CD4-positive, alpha-beta T cell treated with Interferon alpha-2 for 1 hour (primary cell): Measurements from ENCODE around the gene CCN5.
"Not testable (repeated sequence)": the region's sequence is repeated elsewhere in the genome, so short reads cannot be mapped to it uniquely, and the experiment has no call there.

Source experiments
- DNase-seq, 2 donors: peaks; one replicate each; pipeline ENCODE4 v3.0.0-alpha.2; 2020 to 2022

The CCN5 gene

DNA sequence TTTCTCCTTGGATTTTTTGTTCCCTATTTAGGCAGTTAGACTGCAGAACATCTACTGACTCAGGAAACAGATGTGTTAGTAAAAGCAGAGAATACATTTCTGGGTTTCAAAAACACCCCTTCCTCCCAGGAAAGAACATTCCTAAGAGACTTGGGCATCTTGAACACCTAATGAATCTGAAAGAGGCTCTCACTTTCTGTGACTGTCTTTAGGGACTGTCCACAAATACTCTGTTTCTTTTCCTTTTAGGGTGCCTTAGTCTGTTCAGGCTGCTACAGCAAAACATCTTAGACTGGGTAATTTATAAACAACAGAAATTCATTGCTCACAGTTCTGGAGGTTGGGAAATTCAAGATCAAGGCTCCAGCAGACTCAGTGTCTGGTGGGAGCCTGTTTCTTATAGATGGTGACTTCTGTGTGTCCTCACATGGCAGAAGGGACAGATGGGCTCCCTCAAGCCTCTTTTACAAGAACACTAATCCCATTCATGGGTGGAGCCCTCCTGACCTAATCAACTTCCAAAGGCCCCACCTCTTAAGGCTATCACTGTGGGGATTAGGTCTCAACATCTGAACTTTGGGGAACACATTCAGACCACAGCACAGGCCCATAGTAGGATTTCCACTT lies 19.4 kb upstream of the CCN5 start:
- no peak for DNase-seq

DNA sequence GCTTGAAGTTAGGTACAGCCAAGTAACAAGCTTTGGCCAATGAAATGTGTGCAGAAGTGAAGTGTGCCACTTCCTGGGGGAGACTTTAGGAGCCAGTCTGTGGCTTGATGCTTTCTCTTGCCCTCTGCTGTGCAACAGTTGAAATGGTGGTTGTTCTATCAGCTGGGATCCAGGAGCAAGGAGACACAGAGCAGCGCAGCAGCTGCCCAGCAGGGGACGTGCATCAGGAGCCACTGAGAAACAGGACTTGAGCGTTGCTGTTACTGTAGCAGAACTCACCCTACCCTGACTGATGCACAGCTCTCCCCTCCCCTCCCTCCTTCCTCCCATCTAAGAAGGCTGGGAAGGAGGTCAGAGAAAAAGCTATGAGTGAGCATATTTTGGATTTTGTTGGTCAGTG lies 18.9 kb upstream of the CCN5 start:
- no peak for DNase-seq

DNA sequence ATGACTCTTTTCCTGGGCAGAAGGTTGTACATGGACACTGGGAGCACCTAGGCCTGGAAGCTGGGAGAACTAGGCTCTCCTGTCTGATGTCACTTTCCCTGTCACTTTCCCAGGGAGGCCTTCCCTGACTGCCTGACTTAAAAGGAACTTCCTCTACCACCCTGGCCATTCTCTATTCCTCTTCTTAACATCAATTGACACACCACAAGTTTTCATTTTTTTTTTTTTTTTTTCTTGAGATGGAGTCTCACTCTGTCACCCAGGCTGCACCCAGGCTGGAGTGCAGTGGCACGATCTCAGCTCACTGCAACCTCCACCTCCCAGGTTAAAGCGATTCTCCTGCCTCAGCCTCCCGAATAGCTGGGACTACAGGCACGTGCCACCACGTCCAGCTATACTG lies 18.1 kb upstream of the CCN5 start:
- DNase-seq, result not testable (repeated sequence)

DNA sequence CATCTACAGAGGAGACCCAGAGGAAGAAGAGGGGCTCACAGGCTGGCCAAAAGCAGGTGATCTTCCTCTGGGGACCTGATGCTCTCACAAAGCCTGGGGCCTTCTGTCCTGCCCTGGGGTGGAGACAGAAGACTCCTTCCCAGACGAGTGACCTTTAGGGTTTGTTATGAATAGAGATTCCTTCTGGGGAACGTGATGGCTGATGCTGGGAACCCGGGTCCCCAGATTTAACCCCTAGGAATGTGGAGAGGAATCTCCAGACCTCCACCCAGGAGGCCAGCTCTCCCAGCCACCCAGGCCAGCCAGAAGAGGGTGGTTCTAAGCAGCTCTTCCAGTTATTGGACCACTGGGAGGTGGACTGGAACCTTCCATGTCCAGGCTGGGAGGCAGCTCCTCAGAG lies 16.8 kb upstream of the CCN5 start:
- no peak for DNase-seq

DNA sequence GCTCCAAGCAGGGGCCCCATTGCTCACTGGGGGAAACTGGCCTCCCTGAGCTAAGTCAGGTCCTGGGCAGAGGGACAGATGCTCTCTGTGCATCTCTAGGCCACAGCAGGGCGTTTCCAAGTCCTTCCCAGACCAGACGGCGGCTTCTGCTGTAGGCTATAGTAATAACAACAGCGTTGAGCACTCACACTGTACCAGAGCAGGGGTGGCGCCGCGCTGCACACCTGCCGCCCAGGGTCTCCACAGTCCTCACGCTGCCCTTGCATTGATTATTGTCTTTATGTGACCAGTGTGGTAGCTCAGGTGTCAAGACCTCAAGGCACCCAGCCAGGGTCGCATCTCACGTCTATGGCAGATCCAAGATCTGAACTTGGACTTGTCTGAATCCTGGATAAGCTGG lies 14.9 kb upstream of the CCN5 start:
- DNase-seq, result no peak

DNA sequence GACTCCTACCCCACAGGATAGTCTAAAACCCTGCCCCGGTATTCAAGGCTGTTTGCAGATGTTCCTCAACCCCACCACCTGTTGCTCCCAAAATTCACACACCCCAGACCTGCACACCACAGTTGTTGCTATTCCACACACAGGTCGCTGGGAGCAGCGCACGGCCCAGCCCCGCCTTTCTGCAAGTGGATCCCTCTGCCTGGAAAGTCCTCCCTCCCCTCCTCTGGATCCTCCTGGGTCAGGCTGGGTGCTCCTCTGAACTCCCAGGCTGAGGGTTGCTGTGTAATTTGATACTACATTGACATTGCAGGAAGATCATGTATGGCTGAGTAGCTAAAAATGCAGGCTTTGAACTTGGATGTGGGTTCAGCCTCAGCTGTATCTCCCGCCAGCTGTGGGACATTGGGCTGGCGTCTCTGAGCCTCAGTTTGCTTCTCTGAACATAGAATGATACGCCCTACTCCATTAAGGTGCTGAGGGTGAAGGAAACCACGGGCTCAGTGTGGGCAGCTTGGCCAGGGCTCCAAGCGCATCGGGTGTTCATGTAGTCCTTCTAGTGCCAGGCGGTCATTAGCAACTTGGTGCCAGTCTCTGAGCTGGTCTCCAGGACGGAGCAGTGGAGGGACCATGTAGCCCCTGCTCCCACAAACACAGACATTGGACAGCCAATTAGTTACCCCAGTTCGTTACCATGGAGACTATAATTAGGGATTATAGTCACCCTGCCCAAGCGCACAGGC lies 13.9 kb upstream of the CCN5 start:
- DNase-seq, result no peak

DNA sequence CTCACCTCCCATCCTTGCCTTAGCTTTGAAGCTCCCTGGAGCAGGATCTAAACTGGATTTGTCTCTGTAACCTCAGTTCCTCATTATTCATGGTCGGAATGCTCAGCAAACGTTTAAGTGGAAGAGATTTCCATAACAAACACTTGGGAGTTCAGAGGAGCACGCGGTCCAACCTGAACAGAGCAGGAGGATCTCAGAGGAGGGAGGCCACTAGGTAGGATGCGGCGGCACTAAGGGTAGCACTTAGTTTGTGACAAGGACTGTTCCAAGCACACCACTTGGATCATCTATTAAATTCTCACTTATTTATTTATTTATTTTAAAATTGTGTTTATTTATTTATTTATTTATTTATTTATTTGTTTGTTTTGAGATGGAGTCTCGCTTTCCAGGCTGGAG lies 13.3 kb upstream of the CCN5 start:
- DNase-seq, result no peak

DNA sequence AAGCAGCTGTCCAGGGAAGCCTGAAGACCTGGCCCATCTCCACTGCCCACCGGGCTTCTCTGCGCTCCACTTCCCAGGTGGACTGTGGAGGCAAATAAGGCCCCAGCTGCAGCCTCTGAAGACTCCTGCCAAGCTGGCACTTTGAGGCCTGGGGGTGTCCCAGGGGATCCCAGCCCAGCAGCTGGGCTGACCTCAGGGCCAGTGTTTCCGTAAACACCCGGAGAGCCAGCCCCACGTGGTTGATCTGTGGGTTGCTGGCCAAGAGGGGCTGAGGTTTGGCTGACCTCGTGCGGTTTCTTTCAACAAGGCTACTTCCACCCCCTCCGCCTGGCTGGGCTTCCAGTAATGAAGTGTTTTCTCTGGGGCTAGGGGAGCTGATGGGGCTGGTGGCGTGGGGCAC lies 12.4 kb upstream of the CCN5 start:
- no peak for DNase-seq

DNA sequence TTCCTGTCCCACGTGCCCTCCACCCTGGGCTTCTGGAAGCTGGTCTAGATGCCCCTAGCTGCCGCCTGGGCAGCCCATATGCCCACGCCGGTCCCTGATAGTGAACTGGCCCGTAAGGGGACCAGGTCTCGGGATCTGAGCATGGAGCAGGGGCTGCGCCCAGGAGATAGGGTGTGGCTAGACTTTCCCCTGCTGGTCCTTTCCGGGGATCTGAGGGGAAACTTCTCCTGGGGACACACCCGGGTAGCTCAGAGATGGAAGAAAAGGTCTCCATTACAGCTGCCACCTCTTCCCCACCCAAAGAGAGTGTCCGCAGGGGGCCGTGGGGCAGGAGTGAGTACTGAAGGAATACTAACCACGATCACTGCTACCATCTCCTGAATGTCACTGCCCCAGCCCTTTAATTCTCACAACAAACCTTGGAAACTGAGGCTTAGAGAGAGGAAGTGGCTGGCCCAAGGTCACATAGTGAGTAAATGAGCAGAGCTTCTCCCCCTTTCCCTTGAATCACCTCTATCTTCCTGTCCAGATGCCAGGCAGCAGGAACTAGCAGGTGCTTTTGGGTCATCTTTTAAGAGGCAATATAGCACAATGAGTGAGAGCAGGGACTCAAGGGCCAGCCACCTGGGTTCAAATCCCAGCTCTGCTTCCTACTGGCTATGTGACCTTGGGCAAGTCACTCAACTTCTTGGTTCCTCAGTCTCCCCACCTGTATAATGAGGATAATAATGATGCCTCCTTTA lies 11.8 kb upstream of the CCN5 start:
- no peak for DNase-seq

DNA sequence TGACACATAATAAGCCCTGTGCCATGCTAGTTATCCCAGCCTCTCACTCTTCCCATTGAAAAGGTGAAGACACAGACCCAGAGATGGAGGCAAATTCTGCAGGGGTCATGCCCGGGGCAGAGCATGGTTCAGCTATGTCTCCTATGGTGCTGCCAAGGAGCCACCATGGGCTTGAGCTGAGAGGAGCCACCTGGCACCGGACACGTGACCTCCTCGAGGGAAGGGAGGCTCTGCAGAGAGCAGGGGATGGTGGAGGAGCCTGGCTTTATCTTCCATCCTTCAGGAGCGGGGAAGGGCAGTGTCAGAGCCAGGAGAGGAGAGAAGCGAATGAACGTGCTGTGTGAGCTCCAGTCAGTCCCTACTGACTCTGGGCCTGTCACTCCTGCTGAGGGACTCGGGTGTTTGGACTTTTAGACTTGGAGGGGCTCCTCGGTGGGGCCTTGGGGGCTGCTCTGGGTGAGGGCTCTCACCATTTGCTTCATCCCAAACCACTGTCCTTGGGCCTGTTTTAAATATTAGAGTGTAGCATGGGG lies 11.1 kb upstream of the CCN5 start:
- no peak for DNase-seq

DNA sequence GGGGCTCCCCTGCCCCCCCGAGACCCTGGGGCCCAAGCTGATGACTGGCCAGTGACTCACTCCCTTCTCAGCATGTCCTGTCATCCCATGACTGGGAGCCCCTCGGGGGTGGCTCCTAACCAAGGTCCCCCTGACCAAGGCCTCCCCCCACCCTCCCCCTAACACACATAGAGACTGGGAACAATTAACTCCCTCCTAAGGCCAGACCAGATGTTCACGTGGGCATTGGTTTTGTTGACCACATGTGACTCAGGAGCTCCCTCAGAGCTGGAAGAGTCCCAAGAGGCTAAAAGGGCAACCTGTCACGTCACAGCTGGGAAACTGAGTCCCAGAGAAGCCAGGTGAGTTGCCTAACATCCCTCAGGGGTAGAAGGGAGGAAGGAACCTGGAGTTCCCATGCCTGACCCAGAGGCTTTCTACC lies 10.6 kb upstream of the CCN5 start:
- DNase-seq, result no peak

DNA sequence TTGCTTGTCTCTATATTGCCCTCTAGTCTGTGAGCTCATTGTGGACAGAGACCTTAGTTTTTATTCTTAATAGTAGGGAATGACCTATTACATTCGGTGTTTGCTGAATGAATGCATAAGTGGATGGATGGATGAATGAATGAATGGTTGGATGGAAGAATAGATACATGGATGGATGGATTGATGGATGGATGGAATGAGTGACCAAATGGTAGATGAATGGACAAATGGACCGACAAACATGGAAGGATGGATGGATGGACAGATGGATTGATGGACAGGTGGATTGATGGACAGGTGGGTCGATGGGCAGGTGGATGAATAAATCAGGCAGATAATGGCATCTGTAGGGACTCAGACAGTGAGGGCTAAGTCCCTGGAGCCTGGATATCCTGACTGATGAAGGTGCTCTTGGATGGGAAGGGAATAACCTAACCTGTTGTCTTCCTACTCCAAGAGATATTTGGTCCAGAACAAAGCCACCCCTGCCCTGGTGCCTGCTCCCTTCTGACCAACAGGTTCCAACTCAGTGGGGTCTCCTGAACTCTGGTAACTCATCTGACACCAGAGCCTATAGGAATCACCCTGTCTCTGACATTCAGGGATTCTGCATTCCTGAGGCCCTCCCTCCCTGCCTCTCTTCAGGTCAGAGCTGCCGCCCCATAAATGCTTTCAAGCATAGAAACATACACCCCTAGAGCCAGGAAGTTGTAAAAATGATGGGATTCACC lies 9.6 kb upstream of the CCN5 start:
- no peak for DNase-seq

DNA sequence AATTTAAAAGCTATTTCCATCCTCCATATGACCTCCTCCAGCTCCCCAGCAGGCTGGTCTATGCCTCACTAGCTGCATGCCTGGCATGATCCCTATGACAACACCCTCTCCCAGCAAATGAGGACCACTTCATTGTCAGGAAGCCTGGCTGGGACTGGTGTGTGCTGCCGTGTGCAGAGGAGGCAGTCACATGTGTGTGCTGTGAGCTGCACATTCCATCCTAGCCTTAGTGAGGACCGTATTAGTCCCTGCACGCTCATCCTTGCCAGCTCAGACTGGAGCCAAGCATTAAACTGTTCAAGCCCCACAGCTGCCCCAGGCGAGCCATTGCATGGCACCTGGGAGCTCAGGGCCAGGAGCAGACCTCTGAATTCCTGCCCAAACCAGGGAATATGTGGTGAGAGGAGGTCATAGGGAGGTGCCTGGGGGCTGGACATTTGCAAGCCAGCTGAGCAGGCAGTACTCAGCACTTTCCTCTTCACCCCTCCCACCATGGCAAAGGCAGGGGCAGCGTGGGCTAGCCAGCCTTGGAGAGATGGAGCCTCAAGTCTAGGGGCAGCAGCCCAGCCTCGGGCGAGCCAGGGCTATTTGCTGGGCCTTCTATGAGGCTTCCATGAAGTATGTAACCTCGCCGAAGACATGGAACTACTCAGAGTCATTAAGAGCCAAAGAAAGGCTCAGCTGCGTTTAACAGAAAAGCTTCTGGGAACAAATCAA lies 8.7 kb upstream of the CCN5 start:
- no peak for DNase-seq

DNA sequence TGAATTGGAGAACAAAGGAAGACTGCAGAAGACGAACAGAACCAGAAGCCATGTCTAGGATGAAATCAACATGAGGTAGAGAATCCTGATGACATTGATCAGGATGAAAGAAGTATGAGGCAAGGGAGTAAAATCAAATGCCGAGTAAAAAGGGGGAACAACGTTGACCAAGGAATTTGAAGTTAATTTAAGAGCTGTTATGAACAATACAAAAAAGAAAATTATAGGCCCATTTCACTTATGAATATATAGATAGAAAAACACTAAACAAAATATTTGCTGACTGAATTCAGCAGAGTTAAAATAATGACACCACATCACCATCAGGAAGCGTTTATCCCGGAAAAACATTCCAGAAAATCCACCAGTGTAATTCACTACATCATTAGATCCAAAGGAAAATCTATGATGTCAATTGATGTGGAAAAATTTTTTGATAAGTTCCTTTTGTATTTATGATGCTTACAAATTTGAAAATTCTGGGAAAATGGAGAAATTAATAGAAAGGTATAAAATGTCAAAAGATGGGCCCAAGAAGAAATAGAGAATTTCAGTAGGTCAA lies 8.1 kb upstream of the CCN5 start:
- no peak for DNase-seq

DNA sequence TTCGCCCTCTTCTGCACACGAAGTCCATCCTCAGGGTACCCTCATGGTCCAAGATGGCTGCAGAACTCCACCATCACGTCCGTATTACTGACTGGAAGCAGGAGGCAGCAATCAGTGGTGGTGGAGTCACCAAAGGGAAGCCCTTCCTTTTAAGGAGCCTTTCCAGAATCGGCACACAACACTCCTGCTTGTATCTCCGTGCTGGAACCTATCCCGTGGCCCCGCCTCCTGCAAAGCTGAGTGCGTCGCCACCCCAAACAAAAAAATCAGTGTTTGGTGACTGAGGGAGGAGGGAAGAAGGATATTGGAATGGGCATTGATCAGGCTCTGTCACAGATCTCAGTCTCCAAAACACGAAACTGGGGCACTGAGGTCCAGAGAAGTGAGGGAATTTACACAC lies 5.8 kb upstream of the CCN5 start:
- no peak for DNase-seq

DNA sequence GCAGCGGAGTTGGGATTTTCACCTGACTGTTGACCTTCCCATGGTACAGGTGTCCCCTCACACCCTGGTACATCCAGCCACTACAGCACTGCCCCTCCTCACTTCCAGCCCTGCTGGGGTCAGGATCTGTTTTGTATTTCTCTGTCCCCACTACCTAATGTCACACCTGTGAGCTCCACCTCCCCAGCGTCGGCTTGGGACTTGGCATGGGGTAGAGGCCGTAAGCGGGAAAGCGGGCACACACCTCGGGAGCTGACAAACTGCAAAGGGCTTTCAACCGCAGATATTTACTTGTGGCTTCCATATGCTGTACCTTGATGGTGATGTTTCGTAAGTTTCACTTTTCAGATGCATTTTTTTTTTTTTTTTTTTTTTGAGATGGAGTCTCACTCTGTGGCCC lies 5.4 kb upstream of the CCN5 start:
- DNase-seq, result no peak

DNA sequence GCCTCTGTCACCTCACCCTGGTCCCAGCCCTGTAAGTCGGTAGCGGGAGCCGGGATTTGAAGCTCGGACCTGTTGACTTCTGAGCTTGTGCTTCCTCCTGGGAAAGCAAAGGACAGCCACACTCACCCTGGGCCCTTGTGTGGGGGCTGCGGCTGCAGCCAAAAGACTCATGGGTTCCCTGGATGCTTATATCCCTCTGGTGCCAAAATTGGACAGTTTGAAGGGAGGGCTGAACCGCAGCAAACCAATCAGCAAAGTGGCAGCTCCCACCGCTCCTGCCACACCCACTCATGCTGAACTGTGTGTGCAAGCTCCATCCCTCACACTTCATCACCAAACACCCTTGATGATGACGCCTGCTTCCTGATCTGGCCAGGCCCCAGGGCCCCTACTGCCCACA lies 3.9 kb upstream of the CCN5 start:
- no peak for DNase-seq

DNA sequence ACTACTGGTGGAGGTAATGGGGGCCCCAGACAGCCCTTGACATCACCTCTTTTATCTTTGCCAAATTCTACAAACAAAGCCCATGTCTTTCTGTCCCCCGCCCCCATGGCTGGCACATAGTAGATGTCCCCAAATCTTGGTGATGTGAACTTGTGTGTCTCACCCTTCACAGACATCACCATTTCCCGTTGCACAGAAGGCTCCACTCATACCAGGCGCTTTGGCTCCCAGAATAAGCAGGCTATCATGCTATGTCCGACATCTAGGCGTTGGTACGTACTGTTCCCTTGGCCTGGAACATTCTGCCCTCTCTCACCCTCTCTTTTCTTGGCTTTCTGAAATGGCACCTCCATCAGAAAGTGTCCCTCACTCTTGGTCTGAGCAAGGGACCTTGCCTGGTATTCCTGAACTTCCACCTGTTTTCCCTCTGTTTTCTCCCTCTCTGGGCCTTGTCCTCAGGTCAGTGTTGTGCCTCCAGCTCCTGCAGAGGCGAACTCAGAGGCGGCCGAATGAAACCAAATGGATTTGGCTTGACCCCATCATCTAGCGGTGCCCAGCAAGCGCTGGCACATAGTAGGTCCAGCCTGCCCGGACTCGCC lies 968 bp upstream of the CCN5 start:
- no peak for DNase-seq

DNA sequence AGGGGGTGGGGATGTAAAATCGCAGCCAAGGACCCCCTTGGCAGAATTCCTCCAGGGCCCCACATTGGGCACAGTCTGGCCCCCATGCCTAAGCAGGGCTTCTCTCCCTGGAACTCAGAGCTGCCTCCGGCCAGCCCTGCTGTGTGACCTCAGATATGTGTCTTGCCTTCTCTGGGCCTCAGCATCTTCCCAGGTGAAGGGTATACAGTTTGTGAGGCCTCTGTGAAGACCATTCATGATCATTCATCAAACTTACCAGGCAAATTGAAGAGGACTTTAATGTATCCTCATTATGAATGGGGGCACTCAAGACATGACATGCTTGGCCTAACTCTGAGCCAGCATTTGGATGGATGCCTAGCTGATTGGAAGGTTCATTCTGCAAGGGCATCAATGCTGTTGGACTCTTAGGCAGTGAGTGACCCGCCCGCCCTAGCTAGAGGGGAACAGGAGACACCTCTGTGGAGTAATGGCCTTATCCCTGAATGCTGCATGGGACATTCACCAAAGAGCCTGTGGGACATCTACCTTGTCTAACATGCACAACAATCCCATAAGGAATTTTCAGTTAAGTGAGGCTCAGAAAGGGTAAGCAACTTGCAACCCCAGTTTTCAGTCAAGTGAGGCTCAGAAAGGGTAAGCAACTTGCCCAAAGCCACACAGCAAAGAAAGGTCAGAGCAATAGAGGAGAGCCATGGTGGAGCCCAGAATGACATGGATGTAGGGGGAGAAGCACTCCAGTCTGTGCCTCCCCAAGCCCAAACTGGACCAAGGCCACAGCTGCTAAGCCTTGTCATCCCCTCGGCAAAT lies 535 bp downstream of the CCN5 start:
- no peak for DNase-seq

DNA sequence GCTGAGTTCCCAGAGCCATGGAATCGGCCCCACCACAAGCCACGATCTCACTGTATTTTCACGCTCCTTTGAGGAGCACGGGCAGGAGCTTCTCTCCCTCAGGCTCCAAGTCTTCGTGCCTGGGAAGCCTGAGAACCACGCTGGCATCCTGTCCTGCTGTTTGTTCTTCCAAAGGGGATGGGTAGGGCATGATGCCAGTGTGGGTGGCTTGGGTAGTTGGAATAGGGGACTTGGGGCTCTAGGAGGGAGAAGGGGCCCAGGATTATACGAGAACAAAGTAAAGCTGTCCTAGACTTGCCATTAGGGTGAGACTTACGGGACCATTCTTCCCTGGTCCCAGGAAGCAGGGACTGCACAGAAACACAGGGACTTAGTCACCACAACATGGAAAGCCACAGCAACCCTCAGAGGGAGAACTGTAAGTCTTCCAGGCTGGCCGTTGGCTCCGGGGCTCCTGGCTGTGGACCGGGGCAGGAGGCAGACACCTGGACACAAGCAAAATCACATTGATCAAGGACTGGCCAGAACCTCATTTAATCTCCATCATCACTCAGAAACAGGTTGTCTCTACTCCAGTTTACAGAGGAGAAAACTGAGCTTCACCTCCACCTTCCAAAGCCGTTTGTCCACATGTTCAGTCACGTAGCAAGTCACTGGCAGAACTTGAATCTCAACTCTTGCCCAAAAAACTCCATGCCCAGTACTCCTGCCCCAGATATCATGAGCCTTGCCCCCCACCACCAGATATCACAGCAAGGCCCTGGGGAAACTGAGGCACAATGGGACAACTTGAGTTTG lies 1.3 kb downstream of the CCN5 start:
- no peak for DNase-seq
